HCT116 (cell line): Measurements from ENCODE around the gene KRT13.

Experiments
- FOSL1 ChIP-seq: IDR thresholded peaks from 2 replicates; pipeline ENCODE4 v1.6.1; 2012; ENCODE audit warnings: low read depth
- ZFX ChIP-seq: fragments of 450-650 bp; IDR thresholded peaks from 2 replicates; pipeline ENCODE4 v1.6.1; 2017
- ZNF274 ChIP-seq: fragments of 200-500 bp; sonication (Bioruptor generic); IDR thresholded peaks from 2 replicates; pipeline ENCODE4 v1.6.1; 2014; ENCODE audit warnings: mild to moderate bottlenecking, low read depth, low read length, inconsistent platforms
- TF ChIP-seq, protein P1 (sequence below), 3 experiments: fragments of 200-600 bp in 1 of 3; sonication (generic) in 1 of 3; IDR thresholded peaks in 2 of 3; conservative IDR thresholded peaks in 1 of 3; 2 replicates each; pipeline ENCODE4 v1.5.1; 2012 to 2017; ENCODE audit warnings: low read depth in 2 of 3, low read length in 2 of 3, antibody characterized with exemption in 1 of 3, borderline replicate concordance in 1 of 3, control low read depth in 1 of 3, mild to moderate bottlenecking in 1 of 3, mixed read lengths in 1 of 3, mixed run types in 1 of 3, moderate library complexity in 1 of 3; ENCODE audit not compliant: insufficient read depth in 1 of 3

DNA sequence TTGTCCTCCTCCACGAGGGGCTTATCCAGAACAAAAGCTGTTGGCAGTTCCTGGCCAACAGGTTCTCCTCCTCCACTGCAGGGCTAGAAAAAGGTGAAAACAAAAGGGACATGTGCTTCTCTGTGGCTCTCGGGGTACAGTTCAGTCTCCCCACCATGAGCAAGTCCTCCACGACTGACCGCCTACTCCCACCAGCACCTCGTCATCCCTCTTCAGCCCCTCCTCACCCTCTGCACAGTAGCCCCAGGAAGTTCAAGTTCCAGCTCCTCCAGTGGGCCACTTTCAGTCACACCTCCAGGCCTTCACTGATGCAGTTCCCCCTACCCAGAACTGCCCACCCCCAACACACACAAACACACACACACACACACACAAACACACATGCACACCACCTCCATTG is 47.0 kb upstream of the KRT13 start:
- no peak for TF ChIP-seq ZNF274
- TF ChIP-seq, protein P1, sequence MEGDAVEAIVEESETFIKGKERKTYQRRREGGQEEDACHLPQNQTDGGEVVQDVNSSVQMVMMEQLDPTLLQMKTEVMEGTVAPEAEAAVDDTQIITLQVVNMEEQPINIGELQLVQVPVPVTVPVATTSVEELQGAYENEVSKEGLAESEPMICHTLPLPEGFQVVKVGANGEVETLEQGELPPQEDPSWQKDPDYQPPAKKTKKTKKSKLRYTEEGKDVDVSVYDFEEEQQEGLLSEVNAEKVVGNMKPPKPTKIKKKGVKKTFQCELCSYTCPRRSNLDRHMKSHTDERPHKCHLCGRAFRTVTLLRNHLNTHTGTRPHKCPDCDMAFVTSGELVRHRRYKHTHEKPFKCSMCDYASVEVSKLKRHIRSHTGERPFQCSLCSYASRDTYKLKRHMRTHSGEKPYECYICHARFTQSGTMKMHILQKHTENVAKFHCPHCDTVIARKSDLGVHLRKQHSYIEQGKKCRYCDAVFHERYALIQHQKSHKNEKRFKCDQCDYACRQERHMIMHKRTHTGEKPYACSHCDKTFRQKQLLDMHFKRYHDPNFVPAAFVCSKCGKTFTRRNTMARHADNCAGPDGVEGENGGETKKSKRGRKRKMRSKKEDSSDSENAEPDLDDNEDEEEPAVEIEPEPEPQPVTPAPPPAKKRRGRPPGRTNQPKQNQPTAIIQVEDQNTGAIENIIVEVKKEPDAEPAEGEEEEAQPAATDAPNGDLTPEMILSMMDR (IDR thresholded peaks at IDR 0.05 in 2 of 3, conservative IDR thresholded peaks at IDR 0.05 in 1 of 3; ENCODE audit: borderline replicate concordance in 1 of 3, insufficient read depth in 1 of 3, low read depth in 2 of 3, low read length in 2 of 3), result no peak
- no peak for TF ChIP-seq FOSL1
- no peak for TF ChIP-seq ZFX
